ENCODE results near the gene KMO. TPM values are rescaled to one million over a fixed set of nuclear protein-coding genes. Genes with fewer than 3 reads are reported as not detected.
A peak's percentile ranks its signal among the peaks of the same experiment; 100 is the strongest.

Gene KMO
- total RNA-seq, 1 experiment from 2014 or later: 0.29 TPM

GRCh38 chr1:241591317-241591716, 59.1 kb downstream of the KMO start:
- Histone ChIP-seq H3K4me3 (ENCODE audit: low read length) (peak overlapping the region; percentile 20), H3K4me1 (ENCODE audit: insufficient read depth, low read length) (peaks cover 43% of the 10 kb centered on the region), H2AFZ (ENCODE audit: low read length) (no peak overlapping the region), H3K9me3 (ENCODE audit: low read length) (no peaks in the 10 kb centered on the region), H3K4me2 (ENCODE audit: low read length) (peak overlapping the region; percentile 62), H3K79me2 (ENCODE audit: low read length) (no peaks in the 10 kb centered on the region), H3K27ac (ENCODE audit: low read length) (peak overlapping the region; percentile 89), H3K27me3 (ENCODE audit: low read length) (no peaks in the 10 kb centered on the region), H4K20me1 (ENCODE audit: low read length) (no peaks in the 10 kb centered on the region), H3K36me3 (ENCODE audit: low read depth, low read length) (no peaks in the 10 kb centered on the region), H3K9me2 (replicated peaks; ENCODE audit: low read length) (no peaks in the 10 kb centered on the region), H3F3A (ENCODE audit: low read length, unreplicated experiment) (peaks cover 12% of the 10 kb centered on the region), H3K9ac (ENCODE audit: low read length) (peak overlapping the region; percentile 75)
- TF ChIP-seq, protein P1, sequence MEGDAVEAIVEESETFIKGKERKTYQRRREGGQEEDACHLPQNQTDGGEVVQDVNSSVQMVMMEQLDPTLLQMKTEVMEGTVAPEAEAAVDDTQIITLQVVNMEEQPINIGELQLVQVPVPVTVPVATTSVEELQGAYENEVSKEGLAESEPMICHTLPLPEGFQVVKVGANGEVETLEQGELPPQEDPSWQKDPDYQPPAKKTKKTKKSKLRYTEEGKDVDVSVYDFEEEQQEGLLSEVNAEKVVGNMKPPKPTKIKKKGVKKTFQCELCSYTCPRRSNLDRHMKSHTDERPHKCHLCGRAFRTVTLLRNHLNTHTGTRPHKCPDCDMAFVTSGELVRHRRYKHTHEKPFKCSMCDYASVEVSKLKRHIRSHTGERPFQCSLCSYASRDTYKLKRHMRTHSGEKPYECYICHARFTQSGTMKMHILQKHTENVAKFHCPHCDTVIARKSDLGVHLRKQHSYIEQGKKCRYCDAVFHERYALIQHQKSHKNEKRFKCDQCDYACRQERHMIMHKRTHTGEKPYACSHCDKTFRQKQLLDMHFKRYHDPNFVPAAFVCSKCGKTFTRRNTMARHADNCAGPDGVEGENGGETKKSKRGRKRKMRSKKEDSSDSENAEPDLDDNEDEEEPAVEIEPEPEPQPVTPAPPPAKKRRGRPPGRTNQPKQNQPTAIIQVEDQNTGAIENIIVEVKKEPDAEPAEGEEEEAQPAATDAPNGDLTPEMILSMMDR (conservative IDR thresholded peaks at IDR 0.05; ENCODE audit: low read depth, low read length): no peak
- TF ChIP-seq EZH2 (IDR thresholded peaks at IDR 0.05; ENCODE audit: low read length, unreplicated experiment) (no peak), EZH2phosphoT487 (IDR thresholded peaks at IDR 0.05; ENCODE audit: borderline replicate concordance, low read length) (no peak)
- DNase-seq: peak; percentile 99
- BruUV-seq (replicated peaks): no TSS peak
- intact Hi-C loops (cut with micrococcal nuclease): no loop called here
- ChIA-PET CTCF (interaction anchor here (0.6 to 2.3 kb wide), 4 partner anchors 14 to 1471 kb away, joined by 3 to 13 read pairs (median 6); no protein-coding TSS in a partner anchor), POLR2A (ENCODE audit: unreplicated experiment) (interaction anchor here (0.9 kb wide), 1 partner anchor 15 kb away, joined by 6 read pairs; no protein-coding TSS in a partner anchor)
- peak; percentile 75 for ATAC-seq

DNA sequence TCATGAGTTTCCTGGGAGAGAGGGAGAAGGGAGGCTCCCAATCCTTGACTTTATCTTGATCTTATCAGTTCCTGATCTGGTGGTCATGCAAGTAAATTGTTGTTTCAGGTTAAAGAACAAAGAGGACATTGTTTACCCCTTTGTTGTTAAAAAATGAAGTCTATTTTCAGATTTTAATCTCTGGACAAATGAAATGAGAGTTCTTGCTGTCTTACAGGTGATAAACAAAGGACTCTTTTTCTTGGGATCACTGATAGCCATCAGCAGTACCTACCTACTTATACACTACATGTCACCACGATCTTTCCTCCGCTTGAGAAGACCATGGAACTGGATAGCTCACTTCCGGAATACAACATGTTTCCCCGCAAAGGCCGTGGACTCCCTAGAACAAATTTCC, 59.6 kb downstream of the KMO start:
- TSS peak; percentile 69 for BruUV-seq (replicated peaks)
- no peaks in the 10 kb centered on the region for H3K79me2 ChIP-seq (ENCODE audit: low read length)
- TF ChIP-seq EZH2 (IDR thresholded peaks at IDR 0.05; ENCODE audit: low read length, unreplicated experiment) (no peak), EZH2phosphoT487 (IDR thresholded peaks at IDR 0.05; ENCODE audit: borderline replicate concordance, low read length) (no peak)
- TF ChIP-seq, protein P1 (conservative IDR thresholded peaks at IDR 0.05; ENCODE audit: low read depth, low read length): no peak
- H3K4me1 ChIP-seq (ENCODE audit: insufficient read depth, low read length): peaks cover 43% of the 10 kb centered on the region
- DNase-seq: peak; percentile 73
- no peaks in the 10 kb centered on the region for H3K9me3 ChIP-seq (ENCODE audit: low read length)
- CTCF ChIA-PET: interaction anchor here (2.2 to 2.3 kb wide), 2 partner anchors 13 to 19 kb away, joined by 7 to 13 read pairs; no protein-coding TSS in a partner anchor
- intact Hi-C loops (cut with micrococcal nuclease): loop anchor here (1.0 kb wide), 4 partner anchors 12 to 60 kb away; no protein-coding TSS in a partner anchor
- peaks cover 12% of the 10 kb centered on the region for H3F3A ChIP-seq (ENCODE audit: low read length, unreplicated experiment)
- no peak overlapping the region for H2AFZ ChIP-seq (ENCODE audit: low read length)
- H3K4me3 ChIP-seq (ENCODE audit: low read length): peak overlapping the region; percentile 20
- peak overlapping the region; percentile 75 for H3K9ac ChIP-seq (ENCODE audit: low read length)
- H3K27me3 ChIP-seq (ENCODE audit: low read length): no peaks in the 10 kb centered on the region
- H4K20me1 ChIP-seq (ENCODE audit: low read length): no peaks in the 10 kb centered on the region
- no peaks in the 10 kb centered on the region for H3K36me3 ChIP-seq (ENCODE audit: low read depth, low read length)
- H3K4me2 ChIP-seq (ENCODE audit: low read length): peak overlapping the region; percentile 62
- peak overlapping the region; percentile 89 for H3K27ac ChIP-seq (ENCODE audit: low read length)
- peak; percentile 14 for ATAC-seq
- POLR2A ChIA-PET (ENCODE audit: unreplicated experiment): interaction anchor here (0.9 kb wide), 1 partner anchor 15 kb away, joined by 6 read pairs; no protein-coding TSS in a partner anchor
- H3K9me2 ChIP-seq (replicated peaks; ENCODE audit: low read length): no peaks in the 10 kb centered on the region
